ENCODE data around the gene C6orf163. TPM values are rescaled to one million over a fixed set of nuclear protein-coding genes. Genes with fewer than 3 reads are reported as not detected.

The C6orf163 gene
- total and polyA plus RNA-seq, 8 donors: 0.58 to 10.3 (median 1.9) TPM

DNA sequence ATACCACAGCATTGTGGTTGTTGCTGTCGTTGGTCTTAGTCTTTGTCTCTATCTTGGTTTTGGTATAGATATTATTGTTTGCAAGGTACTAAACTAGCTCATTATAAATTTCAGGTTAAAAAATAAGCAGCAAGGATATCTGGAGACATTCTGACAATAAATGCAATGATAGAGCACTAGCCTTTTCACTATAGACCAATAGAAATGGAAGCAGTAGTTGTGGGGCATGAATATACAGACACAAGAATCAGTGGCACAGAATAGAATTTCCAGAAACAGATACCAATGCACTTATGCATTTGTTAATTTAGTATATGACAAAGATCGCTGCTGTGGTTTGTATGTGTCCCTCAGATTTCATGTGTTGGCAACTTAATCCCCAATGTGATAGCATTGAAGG is 32.0 kb downstream of the C6orf163 start:
- intact Hi-C loops (cut with DNase I; ENCODE audit: low total_unique reads): no loop called here

DNA sequence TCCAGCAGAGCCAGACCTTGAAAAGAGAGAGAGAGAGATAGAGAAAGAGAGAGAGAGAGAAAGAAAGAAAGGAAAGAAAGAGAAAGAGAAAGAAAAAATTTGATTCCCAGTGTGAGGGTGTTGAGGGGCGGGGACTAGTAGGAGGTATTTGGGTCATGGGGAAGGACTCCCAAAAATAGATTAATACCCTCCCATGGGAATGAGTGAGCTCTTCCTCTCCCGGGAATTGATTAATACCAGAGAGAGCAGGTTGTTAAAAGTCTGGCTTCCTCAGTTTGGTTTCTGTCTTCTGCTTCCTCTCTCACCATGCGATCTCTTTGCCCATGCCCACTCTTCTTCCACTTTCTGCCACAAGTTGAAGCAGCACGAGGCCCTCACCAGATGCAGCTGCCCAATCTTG is 34.3 kb downstream of the C6orf163 start:
- Histone ChIP-seq H3K27me3 (no peaks in the 10 kb centered on the region), H3K36me3 (no peaks in the 10 kb centered on the region), H3K4me3 (no peak overlapping the region), H3K27ac (no peak overlapping the region), H3K9me3 (no peaks in the 10 kb centered on the region), H3K4me1 (no peaks in the 10 kb centered on the region)
- intact Hi-C loops (cut with DNase I; ENCODE audit: low total_unique reads): no loop called here
- DNase-seq: no peak
- TF ChIP-seq POLR2A (IDR thresholded peaks at IDR 0.05): no peak
- no peak for TF ChIP-seq EP300 (IDR thresholded peaks at IDR 0.05)
- TF ChIP-seq, protein P1, sequence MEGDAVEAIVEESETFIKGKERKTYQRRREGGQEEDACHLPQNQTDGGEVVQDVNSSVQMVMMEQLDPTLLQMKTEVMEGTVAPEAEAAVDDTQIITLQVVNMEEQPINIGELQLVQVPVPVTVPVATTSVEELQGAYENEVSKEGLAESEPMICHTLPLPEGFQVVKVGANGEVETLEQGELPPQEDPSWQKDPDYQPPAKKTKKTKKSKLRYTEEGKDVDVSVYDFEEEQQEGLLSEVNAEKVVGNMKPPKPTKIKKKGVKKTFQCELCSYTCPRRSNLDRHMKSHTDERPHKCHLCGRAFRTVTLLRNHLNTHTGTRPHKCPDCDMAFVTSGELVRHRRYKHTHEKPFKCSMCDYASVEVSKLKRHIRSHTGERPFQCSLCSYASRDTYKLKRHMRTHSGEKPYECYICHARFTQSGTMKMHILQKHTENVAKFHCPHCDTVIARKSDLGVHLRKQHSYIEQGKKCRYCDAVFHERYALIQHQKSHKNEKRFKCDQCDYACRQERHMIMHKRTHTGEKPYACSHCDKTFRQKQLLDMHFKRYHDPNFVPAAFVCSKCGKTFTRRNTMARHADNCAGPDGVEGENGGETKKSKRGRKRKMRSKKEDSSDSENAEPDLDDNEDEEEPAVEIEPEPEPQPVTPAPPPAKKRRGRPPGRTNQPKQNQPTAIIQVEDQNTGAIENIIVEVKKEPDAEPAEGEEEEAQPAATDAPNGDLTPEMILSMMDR (IDR thresholded peaks at IDR 0.05): no peak
- no peak for TF ChIP-seq POLR2AphosphoS5 (IDR thresholded peaks at IDR 0.05)
- WGBS, 5 donors: 76 to 91% (median 81%) methylated on average over 4 of the region's 4 CpGs

More for the DNA sequence above, 32.0 kb downstream of the C6orf163 start:
- no peak overlapping the region for H3K4me3 ChIP-seq
- H3K27me3 ChIP-seq: no peaks in the 10 kb centered on the region
- 90 to 97% (median 92%) methylated on average over 2 of the region's 2 CpGs for WGBS, 5 donors
- no peaks in the 10 kb centered on the region for H3K4me1 ChIP-seq
- no peaks in the 10 kb centered on the region for H3K36me3 ChIP-seq
- TF ChIP-seq EP300 (IDR thresholded peaks at IDR 0.05) (no peak), POLR2AphosphoS5 (IDR thresholded peaks at IDR 0.05) (no peak)
- TF ChIP-seq, protein P1 (IDR thresholded peaks at IDR 0.05): no peak
- DNase-seq: no peak
- no peaks in the 10 kb centered on the region for H3K9me3 ChIP-seq
- no peak overlapping the region for H3K27ac ChIP-seq

DNA sequence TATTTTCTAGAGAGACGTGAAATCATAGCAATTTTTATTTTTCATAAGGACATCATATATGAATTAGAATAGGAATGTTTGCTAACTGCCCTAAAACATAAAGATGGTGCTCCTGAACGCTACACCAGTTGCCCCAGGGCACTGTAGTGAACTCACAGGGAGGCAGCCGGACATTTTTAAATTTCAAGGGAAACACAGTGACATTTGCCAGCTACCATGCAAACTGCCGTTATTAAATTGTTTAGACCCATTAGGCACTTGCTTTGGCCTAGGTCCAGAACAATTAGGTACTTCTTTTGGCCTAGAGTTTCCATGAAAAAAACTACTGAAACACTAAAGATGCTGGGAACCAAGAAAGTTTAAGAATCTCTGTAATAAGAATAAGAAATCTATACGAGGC is 38.2 kb downstream of the C6orf163 start:
- H3K36me3 ChIP-seq: no peaks in the 10 kb centered on the region
- H3K4me1 ChIP-seq: no peaks in the 10 kb centered on the region
- no peak for DNase-seq
- no peaks in the 10 kb centered on the region for H3K27me3 ChIP-seq
- intact Hi-C loops (cut with DNase I; ENCODE audit: low total_unique reads): no loop called here
- 84 to 93% (median 89%) methylated on average over 5 of the region's 5 CpGs for WGBS, 5 donors
- no peak overlapping the region for H3K27ac ChIP-seq
- TF ChIP-seq EP300 (IDR thresholded peaks at IDR 0.05): no peak
- TF ChIP-seq POLR2AphosphoS5 (IDR thresholded peaks at IDR 0.05): no peak
- TF ChIP-seq, protein P1 (IDR thresholded peaks at IDR 0.05): no peak
- no peak for TF ChIP-seq POLR2A (IDR thresholded peaks at IDR 0.05)
- no peak overlapping the region for H3K4me3 ChIP-seq
- no peaks in the 10 kb centered on the region for H3K9me3 ChIP-seq

DNA sequence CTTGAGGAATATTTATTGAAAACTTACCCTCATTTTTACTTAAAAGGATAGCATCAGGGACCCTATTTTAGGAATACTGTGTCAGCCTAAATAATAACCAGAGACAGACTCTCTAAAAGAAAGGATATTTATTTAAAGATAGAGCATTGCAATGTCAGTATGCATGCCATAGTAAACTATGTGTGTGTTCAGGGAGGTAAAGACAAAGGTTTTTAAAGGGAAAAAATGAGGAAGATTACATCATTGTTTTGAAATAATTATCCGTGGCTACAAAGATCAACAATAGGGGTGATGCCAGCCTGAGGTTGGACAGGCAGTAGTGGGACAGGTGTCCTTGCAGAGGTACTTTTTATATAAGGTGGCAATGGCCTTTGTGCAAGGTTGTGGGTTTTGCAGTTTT is 39.4 kb downstream of the C6orf163 start:
- 50 to 77% (median 63%) methylated on average over 1 of the region's 1 CpG for WGBS, 5 donors
- Histone ChIP-seq H3K4me3 (no peak overlapping the region), H3K4me1 (no peaks in the 10 kb centered on the region), H3K9me3 (no peaks in the 10 kb centered on the region), H3K27me3 (no peaks in the 10 kb centered on the region), H3K27ac (no peak overlapping the region), H3K36me3 (no peaks in the 10 kb centered on the region)
- TF ChIP-seq POLR2AphosphoS5 (IDR thresholded peaks at IDR 0.05) (no peak), POLR2A (IDR thresholded peaks at IDR 0.05) (no peak), EP300 (IDR thresholded peaks at IDR 0.05) (no peak)
- TF ChIP-seq, protein P1 (IDR thresholded peaks at IDR 0.05): no peak
- intact Hi-C loops (cut with DNase I; ENCODE audit: low total_unique reads): no loop called here
- DNase-seq: no peak
